ENCODE results near the gene KIF26A. TPM values are rescaled to one million over a fixed set of nuclear protein-coding genes. Genes with fewer than 3 reads are reported as not detected.

KIF26A gene
- total RNA-seq, 4 donors from 2014 or later = 2.1 to 6.1 (median 4.6) TPM

DNA sequence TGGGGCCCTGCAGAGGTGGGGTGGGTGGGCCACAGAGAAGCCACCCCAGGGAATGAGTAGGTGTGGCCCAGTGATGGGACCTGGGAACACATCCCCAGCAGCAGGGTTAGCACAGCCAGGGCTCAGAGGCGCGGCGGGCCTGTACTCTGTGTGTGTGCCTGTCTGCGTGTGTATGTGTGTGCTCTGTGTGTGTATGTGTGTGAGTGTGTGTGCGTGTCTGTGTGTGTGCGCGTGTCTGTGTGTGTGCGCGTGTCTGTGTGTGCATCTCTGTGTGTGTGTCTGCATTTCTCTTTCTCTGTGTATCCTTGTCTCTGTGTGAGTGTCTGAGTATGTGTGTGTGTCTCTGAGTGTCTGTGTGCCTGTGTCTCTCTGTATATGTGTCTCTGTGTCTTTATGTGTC lies 26.1 kb downstream of the KIF26A start:
- H3K27me3 ChIP-seq = peaks cover 4% of the 10 kb centered on the region
- no peak overlapping the region for H3K27ac ChIP-seq
- no peaks in the 10 kb centered on the region for H3K9me3 ChIP-seq
- DNase-seq (ENCODE audit: low spot score in 2 of 2) = no peak
- H3K36me3 ChIP-seq = no peaks in the 10 kb centered on the region
- 81% methylated on average over 6 of the region's 9 CpGs for WGBS
- no peak overlapping the region for H3K4me3 ChIP-seq
- no peak for TF ChIP-seq POLR2A (IDR thresholded peaks at IDR 0.05)
- TF ChIP-seq POLR2AphosphoS5 (IDR thresholded peaks at IDR 0.05) = no peak
- no peak for TF ChIP-seq EP300 (IDR thresholded peaks at IDR 0.05)
- TF ChIP-seq, protein P1, sequence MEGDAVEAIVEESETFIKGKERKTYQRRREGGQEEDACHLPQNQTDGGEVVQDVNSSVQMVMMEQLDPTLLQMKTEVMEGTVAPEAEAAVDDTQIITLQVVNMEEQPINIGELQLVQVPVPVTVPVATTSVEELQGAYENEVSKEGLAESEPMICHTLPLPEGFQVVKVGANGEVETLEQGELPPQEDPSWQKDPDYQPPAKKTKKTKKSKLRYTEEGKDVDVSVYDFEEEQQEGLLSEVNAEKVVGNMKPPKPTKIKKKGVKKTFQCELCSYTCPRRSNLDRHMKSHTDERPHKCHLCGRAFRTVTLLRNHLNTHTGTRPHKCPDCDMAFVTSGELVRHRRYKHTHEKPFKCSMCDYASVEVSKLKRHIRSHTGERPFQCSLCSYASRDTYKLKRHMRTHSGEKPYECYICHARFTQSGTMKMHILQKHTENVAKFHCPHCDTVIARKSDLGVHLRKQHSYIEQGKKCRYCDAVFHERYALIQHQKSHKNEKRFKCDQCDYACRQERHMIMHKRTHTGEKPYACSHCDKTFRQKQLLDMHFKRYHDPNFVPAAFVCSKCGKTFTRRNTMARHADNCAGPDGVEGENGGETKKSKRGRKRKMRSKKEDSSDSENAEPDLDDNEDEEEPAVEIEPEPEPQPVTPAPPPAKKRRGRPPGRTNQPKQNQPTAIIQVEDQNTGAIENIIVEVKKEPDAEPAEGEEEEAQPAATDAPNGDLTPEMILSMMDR (IDR thresholded peaks at IDR 0.05) = no peak
- peaks cover 4% of the 10 kb centered on the region for H3K4me1 ChIP-seq

DNA sequence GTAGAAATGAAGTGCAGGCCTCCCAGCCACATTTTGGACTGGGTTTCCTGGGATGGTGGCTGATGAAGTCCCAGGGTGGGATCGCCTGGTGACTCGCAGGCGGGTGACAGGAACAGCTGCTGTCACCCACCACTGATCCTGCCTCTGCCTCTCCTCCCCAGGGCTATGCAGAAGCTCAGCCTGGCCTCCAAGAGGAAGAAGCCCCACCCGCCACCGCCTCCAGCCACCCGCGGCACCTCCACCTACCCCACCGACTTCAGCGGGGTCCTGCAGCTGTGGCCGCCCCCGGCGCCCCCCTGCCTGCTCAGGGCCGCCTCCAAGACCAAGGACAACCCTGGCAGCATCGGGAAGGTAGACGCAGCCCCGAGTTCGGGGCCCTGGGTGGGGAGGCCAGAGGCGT lies 28.3 kb downstream of the KIF26A start:
- no peak for TF ChIP-seq EP300 (IDR thresholded peaks at IDR 0.05)
- no peak for TF ChIP-seq POLR2A (IDR thresholded peaks at IDR 0.05)
- no peak for TF ChIP-seq POLR2AphosphoS5 (IDR thresholded peaks at IDR 0.05)
- TF ChIP-seq, protein P1 (IDR thresholded peaks at IDR 0.05) = no peak
- DNase-seq (ENCODE audit: low spot score in 2 of 2) = no peak
- no peak overlapping the region for H3K27ac ChIP-seq
- H3K27me3 ChIP-seq = peaks cover 7% of the 10 kb centered on the region
- no peaks in the 10 kb centered on the region for H3K36me3 ChIP-seq
- no peak overlapping the region for H3K4me3 ChIP-seq
- H3K9me3 ChIP-seq = no peaks in the 10 kb centered on the region
- peaks cover 8% of the 10 kb centered on the region for H3K4me1 ChIP-seq
- WGBS = 84% methylated on average over 18 of the region's 18 CpGs

DNA sequence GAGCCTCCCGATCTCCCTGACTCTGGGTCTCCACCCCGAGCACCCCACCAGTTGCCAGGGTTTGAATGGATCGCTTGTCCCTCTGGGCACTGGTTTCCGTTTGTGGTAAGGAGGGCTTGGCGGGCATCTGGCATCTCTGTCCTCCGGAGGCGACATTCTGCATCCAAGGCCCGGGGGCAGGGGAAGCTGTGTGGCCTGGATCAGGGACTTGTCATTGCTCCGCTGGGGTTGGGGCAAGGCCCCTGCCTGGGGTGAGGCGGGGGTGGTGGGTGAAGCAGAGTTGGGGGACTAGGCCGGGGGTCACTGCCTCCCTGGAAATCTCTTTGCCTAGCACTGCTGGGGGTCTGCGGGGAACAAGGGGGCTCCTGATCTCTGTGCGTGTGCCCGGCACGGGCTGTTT lies 30.2 kb downstream of the KIF26A start:
- peaks cover 16% of the 10 kb centered on the region for H3K4me1 ChIP-seq
- H3K4me3 ChIP-seq = no peak overlapping the region
- peaks cover 12% of the 10 kb centered on the region for H3K27me3 ChIP-seq
- H3K9me3 ChIP-seq = no peaks in the 10 kb centered on the region
- H3K36me3 ChIP-seq = no peaks in the 10 kb centered on the region
- no peak overlapping the region for H3K27ac ChIP-seq
- no CpG with 5 or more reads among the region's 15 CpGs for WGBS
- TF ChIP-seq POLR2AphosphoS5 (IDR thresholded peaks at IDR 0.05) (no peak), EP300 (IDR thresholded peaks at IDR 0.05) (no peak), POLR2A (IDR thresholded peaks at IDR 0.05) (no peak)
- TF ChIP-seq, protein P1 (IDR thresholded peaks at IDR 0.05) = no peak
- DNase-seq (ENCODE audit: low spot score in 2 of 2) = no peak

DNA sequence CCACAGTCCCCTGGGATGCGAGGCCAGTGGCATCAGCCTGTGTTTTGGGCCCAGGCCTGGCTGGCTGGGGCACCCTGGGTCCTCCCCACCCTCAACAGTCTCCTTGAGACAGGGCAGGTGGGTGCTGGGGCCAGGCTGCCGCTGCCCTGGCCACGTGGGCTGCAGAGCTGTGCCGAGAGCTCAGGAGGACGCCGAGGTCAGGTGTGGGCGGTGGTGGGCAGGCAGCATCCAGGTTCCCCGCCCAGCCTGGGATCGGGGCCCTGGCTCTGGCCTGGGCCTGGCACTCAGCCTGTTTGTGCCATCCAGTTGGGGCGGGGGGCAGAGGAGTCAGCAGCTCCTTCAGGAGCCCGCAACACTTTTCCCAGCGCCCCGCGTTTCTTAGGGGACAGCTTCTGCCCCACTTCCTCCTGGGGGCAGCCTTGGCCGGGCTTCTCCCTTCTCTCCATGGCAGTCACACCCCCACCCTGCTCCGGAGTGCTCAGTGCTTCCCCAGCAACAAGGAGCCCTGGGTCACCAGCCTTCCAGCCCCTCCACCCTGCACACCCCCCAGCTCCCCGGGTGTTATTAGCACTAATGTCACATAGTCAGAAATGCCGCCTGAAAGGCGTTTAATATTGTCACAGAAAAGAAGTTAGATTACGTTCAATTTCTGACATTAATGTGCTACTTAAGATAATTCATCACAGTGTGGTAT lies 30.8 kb downstream of the KIF26A start:
- Histone ChIP-seq H3K27me3 (peaks cover 12% of the 10 kb centered on the region), H3K27ac (no peak overlapping the region), H3K4me3 (no peak overlapping the region), H3K4me1 (peaks cover 16% of the 10 kb centered on the region), H3K36me3 (no peaks in the 10 kb centered on the region), H3K9me3 (no peaks in the 10 kb centered on the region)
- TF ChIP-seq, protein P1 (IDR thresholded peaks at IDR 0.05) = no peak
- no peak for TF ChIP-seq POLR2AphosphoS5 (IDR thresholded peaks at IDR 0.05)
- no peak for TF ChIP-seq POLR2A (IDR thresholded peaks at IDR 0.05)
- TF ChIP-seq EP300 (IDR thresholded peaks at IDR 0.05) = no peak
- DNase-seq (ENCODE audit: low spot score in 2 of 2) = no peak
- 69% methylated on average over 14 of the region's 20 CpGs for WGBS

DNA sequence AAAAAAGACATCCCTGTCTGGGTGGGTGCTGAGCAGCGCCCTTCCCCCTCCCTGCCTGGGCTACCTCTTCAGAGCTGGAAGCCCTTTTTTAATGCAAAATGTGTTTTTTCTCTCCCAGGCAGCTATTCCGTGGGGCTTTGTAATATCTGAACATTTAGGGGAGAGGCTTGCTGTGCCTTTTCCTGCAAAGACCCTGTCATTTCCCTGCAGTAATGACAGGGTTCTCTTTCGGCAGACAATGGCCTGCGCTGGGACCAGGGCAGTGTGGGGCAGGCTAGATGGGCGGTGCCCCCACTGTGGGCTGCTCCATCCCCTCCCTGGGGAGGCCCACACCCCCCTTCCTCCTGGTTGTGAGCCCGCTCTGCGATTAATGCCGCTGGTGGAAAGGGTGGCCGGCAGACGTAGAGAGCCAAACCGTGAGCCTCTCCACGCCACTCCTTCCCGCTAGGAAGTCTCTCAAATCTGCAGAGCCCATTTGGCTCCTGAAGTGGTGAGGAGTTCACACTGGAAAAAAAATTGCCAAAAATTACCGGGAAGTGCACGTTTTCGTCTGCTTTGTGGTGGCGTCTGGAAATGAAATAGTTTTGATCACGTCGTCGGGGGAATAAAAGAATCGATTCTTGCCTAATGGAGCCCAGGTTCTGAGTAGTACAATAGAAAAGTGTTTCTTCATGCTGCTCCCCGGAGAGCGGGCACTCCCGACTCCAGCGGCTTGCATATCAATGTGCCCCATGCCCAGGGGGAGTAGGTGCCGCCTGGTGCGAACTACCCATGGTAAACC lies 31.5 kb downstream of the KIF26A start:
- WGBS = 70% methylated on average over 23 of the region's 27 CpGs
- TF ChIP-seq, protein P1 (IDR thresholded peaks at IDR 0.05) = no peak
- TF ChIP-seq EP300 (IDR thresholded peaks at IDR 0.05) = no peak
- TF ChIP-seq POLR2A (IDR thresholded peaks at IDR 0.05) = no peak
- TF ChIP-seq POLR2AphosphoS5 (IDR thresholded peaks at IDR 0.05) = no peak
- Histone ChIP-seq H3K27ac (no peak overlapping the region), H3K9me3 (no peaks in the 10 kb centered on the region), H3K27me3 (peaks cover 12% of the 10 kb centered on the region), H3K4me3 (no peak overlapping the region), H3K36me3 (no peaks in the 10 kb centered on the region), H3K4me1 (peaks cover 16% of the 10 kb centered on the region)
- DNase-seq (ENCODE audit: low spot score in 2 of 2) = no peak
